ENCODE data around the gene MGAT5. TPM values are rescaled to one million over a fixed set of nuclear protein-coding genes. Genes with fewer than 3 reads are reported as not detected.
"Not testable (repeated sequence)": the region's sequence is repeated elsewhere in the genome, so short reads cannot be mapped to it uniquely, and the experiment has no call there.

The MGAT5 gene
- total RNA-seq, 1 donor from 2014 or later, result 23.7 TPM

DNA sequence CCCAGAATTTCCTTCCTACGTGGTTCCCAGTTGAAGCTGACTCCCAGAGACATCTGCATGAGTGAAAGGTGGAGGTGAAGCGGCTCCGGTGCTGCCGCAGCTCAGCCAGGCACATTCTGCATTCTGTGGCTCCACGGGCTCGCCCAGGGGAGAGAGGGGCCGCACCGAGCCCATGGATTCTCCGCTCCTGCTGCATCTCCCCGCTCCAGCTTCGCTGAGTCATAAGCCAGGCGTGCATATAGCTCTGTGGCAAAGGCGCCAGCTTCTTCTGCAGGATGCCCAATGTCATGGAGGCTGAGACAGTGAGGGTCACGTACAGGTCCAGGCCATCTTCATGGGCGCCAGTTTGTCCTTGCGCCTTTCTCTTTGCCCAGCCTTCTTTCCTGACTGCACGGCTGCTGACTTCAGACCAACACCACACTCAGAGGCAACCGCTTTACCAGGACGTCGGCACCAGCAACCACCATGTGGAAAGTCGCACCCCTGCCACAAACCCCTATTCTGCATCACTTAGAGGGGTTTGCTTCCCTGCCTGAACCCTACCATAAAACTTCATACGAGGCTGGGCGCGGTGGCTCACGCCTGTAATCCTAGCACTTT lies 215.7 kb downstream of the MGAT5 start:
- Mint-ChIP-seq H3K9me3 (peaks cover 4% of the 10 kb centered on the region), H3K36me3 (ENCODE audit: low read depth) (no peaks in the 10 kb centered on the region), H3K4me1 (no peaks in the 10 kb centered on the region), H3K4me3 (no peak overlapping the region), H3K27ac (no peak overlapping the region), H3K27me3 (peaks cover 3% of the 10 kb centered on the region)
- DNase-seq, result no peak
- intact Hi-C loops (cut with micrococcal nuclease), result no loop called here

DNA sequence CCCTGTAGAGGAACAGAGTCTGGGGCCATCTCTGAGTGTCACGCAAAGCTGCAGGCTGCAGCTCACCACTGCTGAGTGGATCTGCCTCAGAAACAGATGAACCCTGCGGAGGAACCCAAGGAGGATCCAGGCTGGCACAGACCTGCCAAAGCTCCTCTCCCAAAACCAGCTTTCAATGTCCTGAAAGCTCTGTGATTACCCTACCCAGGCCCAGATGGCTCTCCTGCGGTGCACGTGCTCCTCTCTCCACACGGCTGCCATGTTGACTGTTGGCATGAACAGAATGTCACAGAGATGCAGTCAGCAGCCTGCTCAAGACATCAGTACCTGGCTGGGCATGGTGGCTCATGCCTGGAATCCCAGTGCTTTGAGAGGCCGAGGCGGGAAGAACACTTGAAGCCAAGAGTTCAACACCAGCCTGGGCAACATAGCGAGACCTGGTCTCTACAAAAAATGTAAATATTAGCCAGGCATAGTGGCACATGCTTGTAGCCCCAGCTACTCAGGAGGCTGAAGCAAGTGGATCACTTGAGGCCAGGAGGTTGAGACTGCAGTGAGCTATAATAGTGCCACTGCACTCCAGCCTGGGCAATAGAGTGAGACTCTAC lies 216.8 kb downstream of the MGAT5 start:
- peaks cover 4% of the 10 kb centered on the region for H3K9me3 Mint-ChIP-seq

DNA sequence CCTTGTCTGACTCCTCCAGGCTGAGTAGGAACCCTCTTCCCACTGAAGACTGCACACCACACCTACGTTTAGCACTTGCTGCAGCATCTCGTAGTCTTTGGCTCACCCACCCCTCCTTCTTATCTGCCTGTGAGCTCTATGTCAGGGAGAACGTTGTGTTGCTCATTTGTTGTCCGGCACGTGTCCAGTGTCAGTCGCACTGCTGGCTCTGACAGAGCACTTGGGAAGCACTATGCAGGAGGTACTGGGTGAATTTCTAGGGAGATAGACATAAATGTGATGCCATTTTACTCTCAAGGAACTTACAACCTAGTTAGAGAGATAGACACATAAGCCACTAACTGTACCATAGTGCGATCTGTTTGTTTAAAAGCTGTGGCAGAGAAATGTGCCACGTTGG lies 223.1 kb downstream of the MGAT5 start:
- H3K27me3 Mint-ChIP-seq; H3K9me3 Mint-ChIP-seq; H3K4me3 Mint-ChIP-seq; H3K27ac Mint-ChIP-seq; H3K36me3 Mint-ChIP-seq (ENCODE audit: low read depth); DNase-seq; H3K4me1 Mint-ChIP-seq; intact Hi-C loops (cut with micrococcal nuclease): not testable (repeated sequence)

More for the DNA sequence above, 216.8 kb downstream of the MGAT5 start:
- Mint-ChIP-seq H3K36me3 (ENCODE audit: low read depth) (no peaks in the 10 kb centered on the region), H3K4me3 (no peak overlapping the region), H3K27ac (no peak overlapping the region), H3K27me3 (peaks cover 5% of the 10 kb centered on the region), H3K4me1 (no peaks in the 10 kb centered on the region)
- intact Hi-C loops (cut with micrococcal nuclease), result no loop called here
- no peak for DNase-seq

DNA sequence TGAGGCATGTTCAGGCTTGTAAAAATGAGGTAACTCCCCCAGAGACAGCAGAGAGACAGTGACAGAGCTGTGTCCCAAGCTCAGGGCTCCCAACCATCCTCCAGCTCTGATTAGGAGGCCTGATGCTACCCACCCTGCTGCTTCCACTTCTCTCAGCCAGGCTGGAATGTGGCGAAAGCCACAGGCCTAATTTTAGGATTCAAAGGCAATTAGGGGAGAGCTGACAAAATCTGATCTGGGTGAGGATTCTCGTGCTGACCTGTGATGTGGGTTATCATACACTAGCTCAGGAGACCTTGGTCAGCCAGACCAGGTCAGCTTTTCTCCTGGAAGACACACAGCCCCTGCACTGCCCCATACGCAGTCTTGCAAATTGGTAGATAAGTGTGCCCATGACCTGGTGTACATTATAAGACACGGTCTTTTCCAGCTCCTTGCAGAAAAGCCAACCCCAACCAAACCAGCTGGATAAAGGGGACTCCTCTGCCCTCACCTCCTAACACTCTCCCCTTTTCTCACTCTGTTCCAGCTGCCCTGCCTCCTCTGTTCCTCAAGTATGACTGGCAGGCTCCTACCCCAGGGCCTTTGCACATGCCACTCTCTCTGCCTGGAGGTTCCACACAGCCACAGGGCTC lies 225.9 kb downstream of the MGAT5 start:
- intact Hi-C loops (cut with micrococcal nuclease), result no loop called here

DNA sequence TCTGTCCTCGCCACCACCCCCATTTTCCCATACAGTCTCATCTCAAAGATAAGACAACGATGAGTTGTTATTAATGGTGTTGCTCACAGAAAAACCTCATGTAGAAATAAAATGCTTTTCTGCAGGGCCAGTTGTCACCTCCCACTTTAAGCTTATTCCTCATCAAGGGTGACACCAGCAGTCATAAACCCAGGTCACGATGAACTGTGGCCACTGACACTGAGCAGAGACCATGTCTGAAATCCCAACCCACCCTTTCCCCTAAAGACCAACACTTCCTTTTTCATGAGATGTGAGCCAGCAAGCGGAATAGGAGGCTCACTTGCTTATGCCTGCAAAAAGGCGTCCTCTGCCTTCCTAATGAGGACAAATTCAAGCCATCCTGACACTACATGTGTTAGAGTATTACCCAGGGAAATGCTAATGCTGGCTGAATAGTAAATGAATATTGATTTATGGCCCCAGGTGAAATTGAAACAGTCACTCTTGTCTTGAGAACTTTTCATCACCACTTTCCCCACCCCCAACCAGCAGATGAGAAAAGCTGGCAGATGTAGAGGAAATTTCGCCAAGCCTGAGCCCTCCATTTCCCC lies 228.4 kb downstream of the MGAT5 start:
- DNase-seq, result no peak
- peaks cover 2% of the 10 kb centered on the region for H3K27me3 Mint-ChIP-seq
- H3K9me3 Mint-ChIP-seq, result no peaks in the 10 kb centered on the region
- no peaks in the 10 kb centered on the region for H3K4me1 Mint-ChIP-seq
- H3K36me3 Mint-ChIP-seq (ENCODE audit: low read depth), result no peaks in the 10 kb centered on the region
- no peak overlapping the region for H3K27ac Mint-ChIP-seq
- intact Hi-C loops (cut with micrococcal nuclease), result no loop called here
- no peak overlapping the region for H3K4me3 Mint-ChIP-seq

More for the DNA sequence above, 225.9 kb downstream of the MGAT5 start:
- Mint-ChIP-seq H3K27ac (no peak overlapping the region), H3K4me1 (no peaks in the 10 kb centered on the region), H3K9me3 (no peaks in the 10 kb centered on the region), H3K27me3 (peaks cover 6% of the 10 kb centered on the region), H3K4me3 (no peak overlapping the region), H3K36me3 (ENCODE audit: low read depth) (no peaks in the 10 kb centered on the region)
- DNase-seq, result no peak

DNA sequence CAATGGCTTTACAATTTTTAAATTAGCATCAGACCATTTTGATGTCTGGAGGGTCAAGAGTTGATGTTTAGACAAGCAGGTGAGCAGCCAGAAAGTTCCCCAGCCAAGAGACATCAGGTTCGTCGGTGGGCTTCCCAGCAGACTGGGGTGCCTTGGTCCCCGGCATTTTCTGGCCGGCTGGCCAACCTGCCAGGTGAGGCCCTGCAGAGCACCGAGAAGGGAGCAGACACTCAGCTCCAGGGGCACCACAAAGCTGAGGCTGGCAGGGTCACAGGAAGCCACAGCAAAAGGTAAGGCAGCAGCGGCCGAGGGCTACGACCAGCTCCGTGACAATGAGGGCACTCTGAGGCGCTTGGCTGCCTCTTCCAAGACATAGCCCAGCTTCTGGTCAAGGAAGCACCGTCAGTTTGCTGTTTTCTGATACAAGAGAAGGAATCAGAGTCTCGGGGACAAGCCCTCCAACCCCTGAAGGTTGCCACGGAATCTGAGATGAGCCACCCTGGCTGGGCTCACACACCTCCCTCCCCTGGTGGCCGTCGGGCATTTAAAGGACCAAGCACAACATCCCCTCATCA lies 229.0 kb downstream of the MGAT5 start:
- DNase-seq, result no peak
- Mint-ChIP-seq H3K27me3 (peaks cover 2% of the 10 kb centered on the region), H3K4me3 (no peak overlapping the region), H3K36me3 (ENCODE audit: low read depth) (no peaks in the 10 kb centered on the region), H3K4me1 (no peaks in the 10 kb centered on the region), H3K27ac (no peak overlapping the region), H3K9me3 (no peaks in the 10 kb centered on the region)
- intact Hi-C loops (cut with micrococcal nuclease), result no loop called here

DNA sequence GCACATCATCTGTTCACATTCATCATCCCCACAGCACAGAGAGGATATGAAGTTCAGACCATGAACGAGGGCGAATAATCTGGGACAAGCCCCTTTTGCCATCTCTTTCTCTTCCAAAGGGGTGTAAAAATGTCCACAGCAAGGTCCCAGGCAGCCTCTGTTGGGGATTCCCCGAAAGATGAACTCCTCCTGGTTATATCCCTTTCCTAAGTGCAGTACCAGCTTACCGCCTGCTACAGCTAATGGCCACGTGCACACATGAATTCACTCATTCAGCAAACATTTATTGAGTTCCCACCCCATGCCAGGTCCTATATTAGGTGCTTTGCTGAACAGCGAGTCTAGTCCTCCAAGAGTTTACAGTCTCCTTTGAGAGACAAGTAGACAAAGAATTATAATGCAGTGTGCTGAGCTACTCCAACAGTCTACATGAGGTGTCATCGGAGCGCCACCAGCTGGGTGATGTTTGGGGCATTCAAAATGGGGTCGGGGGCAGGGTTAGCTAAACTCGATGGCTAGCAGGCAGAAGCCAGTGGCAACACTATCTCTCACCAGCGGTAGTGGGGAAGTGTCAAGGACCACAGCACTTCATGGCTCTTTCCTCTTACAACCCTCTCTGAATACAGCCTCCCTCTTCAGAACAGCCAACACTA lies 236.0 kb downstream of the MGAT5 start:
- H3K4me3 Mint-ChIP-seq, result no peak overlapping the region
- intact Hi-C loops (cut with micrococcal nuclease), result no loop called here
- H3K27me3 Mint-ChIP-seq, result peaks cover 13% of the 10 kb centered on the region
- no peak overlapping the region for H3K27ac Mint-ChIP-seq
- no peaks in the 10 kb centered on the region for H3K4me1 Mint-ChIP-seq
- H3K9me3 Mint-ChIP-seq, result no peaks in the 10 kb centered on the region
- H3K36me3 Mint-ChIP-seq (ENCODE audit: low read depth), result no peaks in the 10 kb centered on the region
- DNase-seq, result no peak

DNA sequence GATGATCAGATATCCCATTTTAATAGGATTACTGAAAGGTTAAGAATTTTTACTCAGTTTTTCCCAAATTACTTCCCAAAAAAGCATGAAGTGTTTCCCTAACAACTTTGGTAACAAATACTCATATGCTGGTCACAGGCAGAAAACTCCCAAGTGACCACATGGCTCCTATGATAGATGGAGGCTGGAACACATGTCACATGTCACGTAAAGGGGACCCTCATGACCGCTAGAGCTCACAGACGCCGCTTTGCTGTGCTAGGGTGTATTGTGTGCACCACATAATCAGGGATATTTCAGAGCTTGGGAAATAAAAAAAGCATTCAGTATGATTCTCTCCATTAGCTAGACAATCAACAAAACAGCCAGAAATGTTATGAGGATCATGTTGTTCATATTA lies 236.7 kb downstream of the MGAT5 start:
- Mint-ChIP-seq H3K4me3 (no peak overlapping the region), H3K27me3 (peaks cover 13% of the 10 kb centered on the region), H3K27ac (no peak overlapping the region), H3K9me3 (no peaks in the 10 kb centered on the region), H3K4me1 (no peaks in the 10 kb centered on the region), H3K36me3 (ENCODE audit: low read depth) (no peaks in the 10 kb centered on the region)
- intact Hi-C loops (cut with micrococcal nuclease), result no loop called here
- no peak for DNase-seq

DNA sequence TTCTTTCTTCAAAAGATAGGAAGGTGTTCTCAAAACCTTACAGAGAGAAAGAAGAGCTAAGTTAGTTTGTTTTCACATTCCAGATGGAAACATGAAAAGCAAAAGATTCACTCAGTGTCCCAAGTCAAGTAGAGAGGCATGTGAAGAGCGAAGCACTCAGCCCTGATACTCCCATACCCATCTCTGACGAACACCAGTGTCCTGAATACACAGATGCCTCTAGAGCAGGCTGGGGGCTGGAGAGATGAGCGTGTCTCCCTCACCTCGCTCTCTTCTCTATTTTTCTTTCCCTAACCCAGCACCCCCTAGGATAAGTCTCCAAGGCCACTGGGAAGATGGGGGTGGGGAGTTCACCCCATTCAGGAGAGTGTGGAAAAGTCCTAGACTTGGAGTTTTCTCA lies 237.2 kb downstream of the MGAT5 start:
- intact Hi-C loops (cut with micrococcal nuclease), result no loop called here
- H3K9me3 Mint-ChIP-seq, result no peaks in the 10 kb centered on the region
- DNase-seq, result no peak
- H3K4me3 Mint-ChIP-seq, result no peak overlapping the region
- H3K36me3 Mint-ChIP-seq (ENCODE audit: low read depth), result no peaks in the 10 kb centered on the region
- H3K4me1 Mint-ChIP-seq, result no peaks in the 10 kb centered on the region
- H3K27ac Mint-ChIP-seq, result no peak overlapping the region
- H3K27me3 Mint-ChIP-seq, result peaks cover 13% of the 10 kb centered on the region

DNA sequence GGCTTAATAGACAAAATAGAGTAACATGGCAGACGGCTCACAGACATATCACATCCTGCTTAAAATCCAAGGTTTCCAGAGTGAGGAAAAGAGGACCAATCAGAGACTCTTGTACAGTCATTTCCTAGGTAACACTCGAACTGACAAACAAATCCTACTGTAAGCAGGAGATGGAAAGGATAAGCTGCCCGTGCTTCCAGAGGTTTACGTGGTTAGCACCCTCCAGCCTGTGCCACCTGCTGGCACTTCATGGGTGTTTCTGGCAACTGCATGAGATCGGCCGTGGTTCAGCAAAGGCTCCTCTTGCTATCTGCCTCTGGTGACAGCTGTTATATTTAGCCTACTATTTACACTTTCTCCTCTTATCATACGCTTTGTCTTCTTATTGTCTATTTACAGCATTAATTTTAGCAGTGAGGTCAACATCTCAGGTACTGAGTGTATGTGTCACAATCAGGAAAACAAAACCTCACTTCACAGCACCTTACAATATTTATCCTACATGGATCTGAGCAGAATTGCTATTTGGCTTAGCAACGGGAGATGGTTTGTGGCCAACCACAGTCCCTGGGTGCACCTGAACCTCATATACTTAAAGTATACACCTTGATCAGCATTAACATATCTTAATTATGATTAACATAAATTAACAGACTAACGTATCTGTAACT lies 238.0 kb downstream of the MGAT5 start:
- Mint-ChIP-seq H3K9me3 (no peaks in the 10 kb centered on the region), H3K36me3 (ENCODE audit: low read depth) (no peaks in the 10 kb centered on the region), H3K27me3 (peaks cover 11% of the 10 kb centered on the region), H3K4me1 (no peaks in the 10 kb centered on the region), H3K27ac (no peak overlapping the region), H3K4me3 (no peak overlapping the region)
- no peak for DNase-seq
- intact Hi-C loops (cut with micrococcal nuclease), result no loop called here

DNA sequence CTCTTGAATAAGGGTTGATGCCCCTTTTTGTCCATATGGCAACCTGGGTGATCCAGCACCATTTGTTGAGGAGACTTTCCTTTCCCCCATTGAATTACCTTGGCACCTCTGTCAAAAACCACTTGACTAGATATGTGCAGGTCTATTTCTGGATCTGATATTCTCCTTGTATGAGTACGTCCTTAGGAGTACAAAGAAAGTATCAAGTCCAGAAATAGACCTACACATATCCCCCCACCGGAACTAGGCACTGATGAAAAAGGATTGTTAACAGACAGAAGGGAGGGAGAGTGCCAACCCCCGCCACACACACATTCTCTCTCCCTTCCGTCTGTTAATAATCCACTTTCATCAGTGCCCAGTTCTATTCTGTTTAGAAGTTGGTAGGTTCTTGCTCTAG lies 239.9 kb downstream of the MGAT5 start:
- Mint-ChIP-seq H3K27ac (no peak overlapping the region), H3K36me3 (ENCODE audit: low read depth) (no peaks in the 10 kb centered on the region), H3K4me3 (no peak overlapping the region), H3K27me3 (peaks cover 6% of the 10 kb centered on the region), H3K4me1 (no peaks in the 10 kb centered on the region), H3K9me3 (no peaks in the 10 kb centered on the region)
- intact Hi-C loops (cut with micrococcal nuclease), result no loop called here
- no peak for DNase-seq

DNA sequence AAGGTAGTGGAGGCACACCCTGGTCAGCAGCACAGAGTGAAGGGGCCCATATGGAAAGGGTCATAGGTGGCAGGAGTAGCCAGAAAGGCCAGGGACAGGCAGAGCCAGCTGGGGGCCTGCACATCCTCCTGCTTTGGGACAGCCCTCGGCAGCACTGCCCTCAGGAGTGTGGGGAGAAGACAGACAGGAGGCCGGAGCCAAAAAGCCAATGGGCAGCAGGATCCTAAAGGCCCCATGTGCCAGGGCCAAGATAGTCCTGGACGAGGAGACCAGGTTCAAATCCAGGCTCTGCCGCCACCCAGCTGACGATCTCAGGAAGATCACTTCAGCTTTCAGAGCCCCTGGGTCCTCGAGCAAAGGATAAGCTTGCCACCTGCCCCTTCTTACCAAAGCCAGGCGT lies 244.8 kb downstream of the MGAT5 start:
- Mint-ChIP-seq H3K27ac (no peak overlapping the region), H3K4me3 (no peak overlapping the region), H3K4me1 (no peaks in the 10 kb centered on the region), H3K9me3 (no peaks in the 10 kb centered on the region), H3K27me3 (peaks cover 5% of the 10 kb centered on the region), H3K36me3 (ENCODE audit: low read depth) (no peaks in the 10 kb centered on the region)
- intact Hi-C loops (cut with micrococcal nuclease), result no loop called here
- DNase-seq, result no peak

DNA sequence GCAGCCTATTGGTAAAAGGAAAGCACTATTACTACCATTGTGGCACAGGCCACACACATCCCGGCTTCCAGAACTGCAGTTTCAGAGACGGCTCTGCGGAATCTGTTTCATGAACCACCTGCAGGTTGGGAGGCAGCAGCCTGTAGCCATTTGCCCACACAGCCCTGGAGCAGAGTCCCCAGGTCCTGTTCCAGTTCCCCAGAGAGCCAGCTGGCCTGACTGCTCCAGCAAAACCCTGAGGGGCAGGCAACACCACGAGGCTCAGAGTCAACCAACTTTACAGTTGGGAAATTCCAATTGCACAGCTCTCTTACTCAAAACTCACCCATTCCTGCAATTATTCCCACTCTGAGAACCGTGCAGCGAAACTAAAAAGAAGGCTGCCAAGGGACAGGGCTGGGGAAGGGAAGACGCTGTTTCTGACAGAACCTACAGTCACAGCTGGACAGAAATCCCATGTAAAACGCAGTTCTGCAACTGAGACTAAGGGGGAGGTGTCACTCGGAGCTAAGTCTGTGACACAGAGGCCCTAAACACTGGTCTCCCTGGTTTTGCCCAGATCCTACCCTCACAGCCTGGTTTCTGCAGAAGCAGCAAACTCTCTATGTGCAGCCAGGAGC lies 245.5 kb downstream of the MGAT5 start:
- Mint-ChIP-seq H3K9me3 (no peaks in the 10 kb centered on the region), H3K4me1 (no peaks in the 10 kb centered on the region), H3K27ac (no peak overlapping the region), H3K4me3 (no peak overlapping the region), H3K36me3 (ENCODE audit: low read depth) (no peaks in the 10 kb centered on the region), H3K27me3 (peaks cover 5% of the 10 kb centered on the region)
- intact Hi-C loops (cut with micrococcal nuclease), result no loop called here
- no peak for DNase-seq
